ENCODE data around the gene SV2A. TPM values are rescaled to one million over a fixed set of nuclear protein-coding genes. Genes with fewer than 3 reads are reported as not detected.
"Not testable (repeated sequence)": the region's sequence is repeated elsewhere in the genome, so short reads cannot be mapped to it uniquely, and the experiment has no call there.

Gene SV2A
- total RNA-seq, 1 experiment from 2014 or later = not detected

GRCh38 chr1:149888247-149888998 lies 29.2 kb downstream of the SV2A start:
- no peaks in the 10 kb centered on the region for H3K36me3 ChIP-seq (ENCODE audit: low read depth, low read length)
- ChIA-PET CTCF (interaction anchor here (0.6 to 1.4 kb wide), 6 partner anchors 37 to 299 kb away, joined by 3 to 8 read pairs (median 4); no protein-coding TSS in a partner anchor), POLR2A (ENCODE audit: unreplicated experiment) (interaction anchor here (0.5 to 1.3 kb wide), 8 partner anchors 39 to 1366 kb away, joined by 3 to 9 read pairs (median 5); no protein-coding TSS in a partner anchor)
- H2AFZ ChIP-seq (ENCODE audit: low read length) = peak overlapping the region; percentile 75
- peak overlapping the region; percentile 79 for H3K9ac ChIP-seq (ENCODE audit: low read length)
- intact Hi-C loops (cut with micrococcal nuclease) = loop anchor here (1.0 kb wide), 3 partner anchors 51 to 179 kb away; partner anchors contain the start of gene VPS45
- peak; percentile 19 for ATAC-seq
- H3K79me2 ChIP-seq (ENCODE audit: low read length) = peaks cover 19% of the 10 kb centered on the region; the same call in 1 of the 2 replicates
- DNase-seq = peak; percentile 95
- TF ChIP-seq EZH2 (IDR thresholded peaks at IDR 0.05; ENCODE audit: low read length, unreplicated experiment) (no peak), CTCF (conservative IDR thresholded peaks at IDR 0.05; ENCODE audit: low read depth, low read length) (peak; percentile 79), EZH2phosphoT487 (IDR thresholded peaks at IDR 0.05; ENCODE audit: borderline replicate concordance, low read length) (no peak)
- H3K27ac ChIP-seq (ENCODE audit: low read length) = peak overlapping the region; percentile 93
- no peaks in the 10 kb centered on the region for H4K20me1 ChIP-seq (ENCODE audit: low read length)
- H3K9me2 ChIP-seq (replicated peaks; ENCODE audit: low read length) = no peaks in the 10 kb centered on the region
- no peaks in the 10 kb centered on the region for H3K27me3 ChIP-seq (ENCODE audit: low read length)
- H3K4me2 ChIP-seq (ENCODE audit: low read length) = peak overlapping the region; percentile 91
- no peaks in the 10 kb centered on the region for H3K9me3 ChIP-seq (ENCODE audit: low read length)
- H3K4me3 ChIP-seq (ENCODE audit: low read length) = peak overlapping the region; percentile 77
- BruUV-seq (replicated peaks) = no TSS peak
- H3K4me1 ChIP-seq (ENCODE audit: insufficient read depth, low read length) = peaks cover 27% of the 10 kb centered on the region
- H3F3A ChIP-seq (ENCODE audit: low read length, unreplicated experiment) = peaks cover 12% of the 10 kb centered on the region

GRCh38 chr1:149887456-149888246 lies 30.0 kb downstream of the SV2A start:
- ATAC-seq (peak; percentile 55), DNase-seq (peak; percentile 99)
- Histone ChIP-seq H3K4me2 (ENCODE audit: low read length) (peak overlapping the region; percentile 91), H3K27me3 (ENCODE audit: low read length) (no peaks in the 10 kb centered on the region), H3K4me3 (ENCODE audit: low read length) (peak overlapping the region; percentile 77), H4K20me1 (ENCODE audit: low read length) (no peaks in the 10 kb centered on the region), H3K9ac (ENCODE audit: low read length) (peak overlapping the region; percentile 79), H3F3A (ENCODE audit: low read length, unreplicated experiment) (peaks cover 12% of the 10 kb centered on the region), H3K27ac (ENCODE audit: low read length) (peak overlapping the region; percentile 93), H3K9me2 (replicated peaks; ENCODE audit: low read length) (no peaks in the 10 kb centered on the region), H3K79me2 (ENCODE audit: low read length) (peaks cover 19% of the 10 kb centered on the region; the same call in 1 of the 2 replicates), H3K9me3 (ENCODE audit: low read length) (no peaks in the 10 kb centered on the region), H3K36me3 (ENCODE audit: low read depth, low read length) (no peaks in the 10 kb centered on the region), H3K4me1 (ENCODE audit: insufficient read depth, low read length) (peaks cover 27% of the 10 kb centered on the region), H2AFZ (ENCODE audit: low read length) (peak overlapping the region; percentile 75)
- BruUV-seq (replicated peaks) = TSS peak; percentile 7
- CTCF ChIA-PET = interaction anchor here (0.6 to 1.4 kb wide), 5 partner anchors 37 to 299 kb away, joined by 3 to 6 read pairs (median 3); no protein-coding TSS in a partner anchor
- TF ChIP-seq EZH2phosphoT487 (IDR thresholded peaks at IDR 0.05; ENCODE audit: borderline replicate concordance, low read length) (no peak), CTCF (conservative IDR thresholded peaks at IDR 0.05; ENCODE audit: low read depth, low read length) (no peak), EZH2 (IDR thresholded peaks at IDR 0.05; ENCODE audit: low read length, unreplicated experiment) (no peak)
- POLR2A ChIA-PET (ENCODE audit: unreplicated experiment) = interaction anchor here (0.5 to 1.3 kb wide), 14 partner anchors 20 to 1644 kb away, joined by 3 to 9 read pairs (median 4); partner anchors contain the start of genes MTMR11 and PLEKHO1
- intact Hi-C loops (cut with micrococcal nuclease) = loop anchor here (1.0 kb wide), 3 partner anchors 52 to 180 kb away; partner anchors contain the start of gene VPS45

GRCh38 chr1:149887196-149887455 lies 30.5 kb downstream of the SV2A start:
- H3K27me3 ChIP-seq (ENCODE audit: low read length); ATAC-seq; H3K9me3 ChIP-seq (ENCODE audit: low read length); H3K9me2 ChIP-seq (replicated peaks; ENCODE audit: low read length); H3K36me3 ChIP-seq (ENCODE audit: low read depth, low read length); H2AFZ ChIP-seq (ENCODE audit: low read length); H4K20me1 ChIP-seq (ENCODE audit: low read length); BruUV-seq (replicated peaks); intact Hi-C loops (cut with micrococcal nuclease); DNase-seq: not testable (repeated sequence)
- H3F3A ChIP-seq (ENCODE audit: low read length, unreplicated experiment) = peaks cover 12% of the 10 kb centered on the region
- ChIA-PET POLR2A (ENCODE audit: unreplicated experiment) (interaction anchor here (0.5 to 1.3 kb wide), 7 partner anchors 20 to 1645 kb away, joined by 3 to 9 read pairs (median 4); partner anchors contain the start of gene PLEKHO1), CTCF (interaction anchor here (0.6 to 1.4 kb wide), 4 partner anchors 44 to 300 kb away, joined by 3 to 6 read pairs (median 4); no protein-coding TSS in a partner anchor)
- H3K4me2 ChIP-seq (ENCODE audit: low read length) = peak overlapping the region; percentile 91
- peaks cover 19% of the 10 kb centered on the region; the same call in 1 of the 2 replicates for H3K79me2 ChIP-seq (ENCODE audit: low read length)
- H3K4me1 ChIP-seq (ENCODE audit: insufficient read depth, low read length) = peaks cover 27% of the 10 kb centered on the region
- H3K9ac ChIP-seq (ENCODE audit: low read length) = peak overlapping the region; percentile 79
- H3K4me3 ChIP-seq (ENCODE audit: low read length) = peak overlapping the region; percentile 77
- H3K27ac ChIP-seq (ENCODE audit: low read length) = peak overlapping the region; percentile 93
